ENCODE data around the gene SLC34A1. TPM values are rescaled to one million over a fixed set of nuclear protein-coding genes. Genes with fewer than 3 reads are reported as not detected.

SLC34A1 gene
- total RNA-seq, 6 donors from 2014 or later: not detected

DNA sequence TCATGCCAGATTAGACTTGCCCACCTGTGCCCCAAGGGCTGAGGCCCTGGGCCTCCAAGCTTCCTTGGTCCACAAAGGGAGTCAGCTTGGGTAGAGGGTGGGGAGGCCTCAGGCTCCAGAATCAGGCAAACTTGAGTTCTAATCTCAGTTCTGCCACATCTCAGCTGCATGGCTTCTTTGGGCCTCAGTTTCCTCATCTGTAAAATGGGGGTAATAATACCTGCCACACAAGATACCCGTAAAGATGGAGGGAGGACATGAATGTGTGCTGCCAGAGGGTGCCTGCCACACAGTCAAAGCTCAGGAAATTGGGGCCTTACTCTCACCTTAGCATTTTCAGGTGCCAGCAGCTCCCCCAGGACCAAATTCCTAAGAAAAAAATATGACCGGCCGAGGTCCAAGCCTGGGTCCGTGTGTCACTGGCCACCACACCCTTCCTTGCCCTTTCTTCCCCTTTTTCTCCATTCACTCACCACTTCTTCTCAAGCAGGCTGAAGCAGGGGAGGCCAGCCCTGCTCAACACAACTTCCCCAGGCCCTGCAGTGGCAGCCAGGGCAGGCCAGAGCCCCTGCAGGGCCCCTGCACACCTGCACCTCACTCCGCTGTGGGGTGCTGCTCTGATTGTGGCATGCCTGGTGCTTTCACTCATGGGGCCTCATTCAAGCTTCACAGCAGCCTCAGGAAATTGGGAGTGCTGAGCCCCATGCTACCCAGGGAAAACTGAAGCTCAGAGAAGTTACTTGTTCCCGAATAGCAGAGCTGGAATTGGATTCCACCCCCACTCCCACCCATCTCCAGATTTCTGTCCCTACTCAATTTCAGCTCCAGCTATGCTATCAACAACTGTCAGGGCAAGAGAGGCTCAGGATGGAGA, 22.6 kb upstream of the SLC34A1 start:
- TF ChIP-seq EP300 (IDR thresholded peaks at IDR 0.05) (no peak), POLR2AphosphoS5 (IDR thresholded peaks at IDR 0.05) (no peak), POLR2A (IDR thresholded peaks at IDR 0.05) (no peak)
- TF ChIP-seq, protein P1, sequence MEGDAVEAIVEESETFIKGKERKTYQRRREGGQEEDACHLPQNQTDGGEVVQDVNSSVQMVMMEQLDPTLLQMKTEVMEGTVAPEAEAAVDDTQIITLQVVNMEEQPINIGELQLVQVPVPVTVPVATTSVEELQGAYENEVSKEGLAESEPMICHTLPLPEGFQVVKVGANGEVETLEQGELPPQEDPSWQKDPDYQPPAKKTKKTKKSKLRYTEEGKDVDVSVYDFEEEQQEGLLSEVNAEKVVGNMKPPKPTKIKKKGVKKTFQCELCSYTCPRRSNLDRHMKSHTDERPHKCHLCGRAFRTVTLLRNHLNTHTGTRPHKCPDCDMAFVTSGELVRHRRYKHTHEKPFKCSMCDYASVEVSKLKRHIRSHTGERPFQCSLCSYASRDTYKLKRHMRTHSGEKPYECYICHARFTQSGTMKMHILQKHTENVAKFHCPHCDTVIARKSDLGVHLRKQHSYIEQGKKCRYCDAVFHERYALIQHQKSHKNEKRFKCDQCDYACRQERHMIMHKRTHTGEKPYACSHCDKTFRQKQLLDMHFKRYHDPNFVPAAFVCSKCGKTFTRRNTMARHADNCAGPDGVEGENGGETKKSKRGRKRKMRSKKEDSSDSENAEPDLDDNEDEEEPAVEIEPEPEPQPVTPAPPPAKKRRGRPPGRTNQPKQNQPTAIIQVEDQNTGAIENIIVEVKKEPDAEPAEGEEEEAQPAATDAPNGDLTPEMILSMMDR (IDR thresholded peaks at IDR 0.05): no peak
- DNase-seq (peak in 1 of 2 donors; percentile 56), ATAC-seq (ENCODE audit: low FRiP score in 2 of 2) (peak in 1 of 2 donors; percentile 41)
- H3K36me3 ChIP-seq: no peaks in the 10 kb centered on the region
- H3K27me3 ChIP-seq: no peaks in the 10 kb centered on the region
- H3K4me3 ChIP-seq: no peak overlapping the region
- H3K4me1 ChIP-seq: peaks cover 30 to 65% (median 53%) of the 10 kb centered on the region in 4 donors
- H3K9me3 ChIP-seq: no peaks in the 10 kb centered on the region
- WGBS, 2 donors: 57 to 63% methylated on average over 6 of the region's 6 CpGs
- peak overlapping the region; percentile 21 to 81 (median 62) for H3K27ac ChIP-seq

DNA sequence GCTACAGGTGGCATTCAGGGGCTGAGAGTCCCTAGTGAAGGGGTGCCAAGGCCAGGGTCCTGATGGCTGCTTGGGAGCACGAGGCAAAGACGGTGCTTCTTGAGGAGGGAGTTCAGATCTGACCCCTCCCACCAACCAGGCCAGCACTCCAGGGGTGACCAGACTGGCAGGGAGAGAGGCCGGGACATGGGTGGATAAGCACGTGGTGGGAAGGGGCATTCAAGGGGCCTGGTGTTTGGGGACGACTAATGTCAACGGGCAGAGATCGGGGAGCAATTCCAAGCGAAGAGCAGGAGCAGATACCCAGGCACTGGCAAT, 22.0 kb upstream of the SLC34A1 start:
- Histone ChIP-seq H3K27ac (peak overlapping the region; percentile 21 to 81 (median 62)), H3K4me3 (peak overlapping the region in 3 of 4 donors; percentile 42 to 55 (median 54)), H3K9me3 (no peaks in the 10 kb centered on the region), H3K27me3 (no peaks in the 10 kb centered on the region), H3K36me3 (peaks cover 0 to under 1% (median 0%) of the 10 kb centered on the region in 4 donors), H3K4me1 (peaks cover 27 to 64% (median 52%) of the 10 kb centered on the region in 4 donors)
- ATAC-seq (ENCODE audit: low FRiP score in 2 of 2) (no peak), DNase-seq (no peak)
- 55 to 57% methylated on average over 8 of the region's 8 CpGs for WGBS, 2 donors
- TF ChIP-seq, protein P1 (IDR thresholded peaks at IDR 0.05): no peak
- no peak for TF ChIP-seq POLR2A (IDR thresholded peaks at IDR 0.05)
- no peak for TF ChIP-seq EP300 (IDR thresholded peaks at IDR 0.05)
- TF ChIP-seq POLR2AphosphoS5 (IDR thresholded peaks at IDR 0.05): no peak

DNA sequence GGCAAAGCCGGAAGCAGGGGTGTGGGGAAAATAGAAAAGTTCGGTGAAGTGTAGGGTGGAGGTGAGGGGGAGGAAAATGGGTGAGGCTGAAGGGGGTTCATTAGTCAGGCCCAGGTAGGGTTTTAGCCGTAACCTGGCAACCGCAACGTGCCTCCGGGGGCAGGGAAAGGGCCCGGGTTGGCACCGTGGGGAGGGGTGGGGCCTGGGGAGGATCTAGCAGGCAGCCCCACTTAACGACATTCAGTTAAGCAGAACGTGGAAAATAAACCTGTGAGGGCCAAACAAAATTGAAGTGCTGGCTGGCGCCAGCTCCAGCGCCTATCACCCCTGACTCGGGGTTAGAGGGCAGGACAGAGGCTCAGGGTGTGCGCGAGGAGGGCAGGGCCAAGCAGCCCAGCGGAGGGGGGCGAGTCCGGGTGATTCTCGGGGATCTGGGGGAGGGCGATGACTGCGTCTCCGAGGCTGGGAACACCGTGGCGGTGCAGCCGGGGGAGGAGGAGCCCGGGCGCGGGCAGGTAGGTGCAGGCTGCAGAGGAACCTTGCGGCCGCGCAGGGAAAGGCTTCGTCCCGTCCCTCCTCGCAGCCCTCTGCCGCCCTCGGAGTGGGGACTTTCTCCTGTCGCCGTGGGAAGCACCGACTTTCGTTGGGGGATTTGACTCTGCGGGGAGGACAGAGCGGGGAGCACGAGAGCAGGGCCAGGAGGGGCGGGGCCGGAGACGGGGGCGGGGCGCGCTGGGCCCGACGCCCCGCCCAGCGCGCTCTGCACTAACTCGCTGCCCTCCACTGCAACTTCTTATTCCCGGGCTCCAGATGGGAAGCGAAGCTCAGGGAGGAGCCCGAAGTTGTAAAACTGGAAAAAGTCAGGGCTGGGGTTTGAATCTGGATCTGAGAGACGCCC, 21.4 kb upstream of the SLC34A1 start:
- Histone ChIP-seq H3K36me3 (peaks cover 0 to 5% (median 0%) of the 10 kb centered on the region in 4 donors), H3K4me3 (peak overlapping the region; percentile 30 to 55 (median 48)), H3K27ac (peak overlapping the region; percentile 47 to 81 (median 65)), H3K27me3 (no peaks in the 10 kb centered on the region), H3K4me1 (peaks cover 31 to 65% (median 52%) of the 10 kb centered on the region in 4 donors), H3K9me3 (no peaks in the 10 kb centered on the region)
- TF ChIP-seq, protein P1 (IDR thresholded peaks at IDR 0.05): peak in 1 of 6 experiments; percentile 8
- no peak for TF ChIP-seq POLR2A (IDR thresholded peaks at IDR 0.05)
- 18 to 23% methylated on average over 27 to 32 of the region's 59 CpGs for WGBS, 2 donors
- DNase-seq: peak; percentile 80 to 94
- peak; percentile 56 to 81 for ATAC-seq (ENCODE audit: low FRiP score in 2 of 2)

DNA sequence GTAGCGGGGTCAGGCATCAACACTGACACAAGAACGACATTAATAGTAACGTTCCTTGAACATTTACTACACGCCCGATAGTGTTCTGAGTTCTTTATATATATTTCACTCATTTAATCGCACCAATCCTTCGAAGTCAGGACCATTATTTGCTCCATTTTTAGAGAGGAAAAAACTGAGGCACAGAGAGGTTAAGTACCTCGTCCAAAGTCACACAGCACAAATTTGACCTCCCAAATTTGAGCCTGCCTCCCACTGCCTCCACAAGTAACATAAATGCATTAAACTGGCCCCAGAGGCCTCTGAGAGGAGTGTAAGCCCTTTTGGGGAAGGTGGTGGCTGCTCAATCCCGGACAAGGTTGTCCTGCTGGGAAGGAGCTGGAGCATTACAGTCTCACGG, 20.7 kb upstream of the SLC34A1 start:
- H3K9me3 ChIP-seq: no peaks in the 10 kb centered on the region
- no peak for DNase-seq
- 44% methylated on average over 10 of the region's 10 CpGs for WGBS, 2 donors
- H3K27ac ChIP-seq: peak overlapping the region in 2 of 4 donors; percentile 76 to 81
- no peak for ATAC-seq (ENCODE audit: low FRiP score in 2 of 2)
- TF ChIP-seq POLR2AphosphoS5 (IDR thresholded peaks at IDR 0.05) (no peak), EP300 (IDR thresholded peaks at IDR 0.05) (no peak), POLR2A (IDR thresholded peaks at IDR 0.05) (no peak)
- TF ChIP-seq, protein P1 (IDR thresholded peaks at IDR 0.05): no peak
- H3K27me3 ChIP-seq: no peaks in the 10 kb centered on the region
- H3K4me1 ChIP-seq: peaks cover 27 to 63% (median 46%) of the 10 kb centered on the region in 4 donors
- peaks cover 0 to 12% (median 0%) of the 10 kb centered on the region in 4 donors for H3K36me3 ChIP-seq
- peak overlapping the region in 3 of 4 donors; percentile 42 to 55 (median 54) for H3K4me3 ChIP-seq

Data from upper lobe of left lung (tissue), 6 donors.